SK-N-SH treated with all-trans-retinoic acid at 6 μM for 48 hours (cell line): ENCODE measurements around the gene COPE.

Source experiments
- ATAC-seq: fragments of 200-7000 bp; cut with Tn5 transposase; 3 replicates; pipeline ENCODE4 v1.9.1; 2020; ENCODE audit warnings: mild to moderate bottlenecking, moderate library complexity
- ARNTL ChIP-seq: fragments of 450-650 bp; formaldehyde crosslinking; IDR thresholded peaks from 2 replicates; pipeline ENCODE4 v1.5.0; 2020; ENCODE audit warnings: low read depth, mild to moderate bottlenecking, moderate library complexity, borderline replicate concordance
- BACH2 ChIP-seq: fragments of 250-450 bp; sonication (Bioruptor Pico); IDR thresholded peaks from 2 replicates; pipeline ENCODE4 v1.9.0; 2021; ENCODE audit warnings: mild to moderate bottlenecking, borderline replicate concordance
- CSDC2 ChIP-seq: fragments of 250-450 bp; sonication (Bioruptor Pico); IDR thresholded peaks from 2 replicates; pipeline ENCODE4 v1.5.0; 2020; ENCODE audit warnings: mild to moderate bottlenecking, moderate library complexity
- ESRRG ChIP-seq: fragments of 250-450 bp; sonication (Bioruptor Pico); IDR thresholded peaks from 2 replicates; pipeline ENCODE4 v1.6.1; 2021; ENCODE audit warnings: mild to moderate bottlenecking
- GLIS3 ChIP-seq: fragments of 250-450 bp; sonication (Bioruptor Pico); IDR thresholded peaks from 2 replicates; pipeline ENCODE4 v1.5.0; 2020; ENCODE audit warnings: mild to moderate bottlenecking, moderate library complexity
- ISL1 ChIP-seq: fragments of 250-450 bp; sonication (Bioruptor Pico); IDR thresholded peaks from 2 replicates; pipeline ENCODE4 v2.1.2; 2022; ENCODE audit warnings: mild to moderate bottlenecking, moderate library complexity
- OSR1 ChIP-seq: fragments of 250-450 bp; sonication (Bioruptor Pico); IDR thresholded peaks from 2 replicates; pipeline ENCODE4 v1.8.0; 2022; ENCODE audit warnings: moderate library complexity, mild to moderate bottlenecking, inconsistent platforms
- PPARA ChIP-seq: fragments of 250-450 bp; sonication (Bioruptor Pico); IDR thresholded peaks from 2 replicates; pipeline ENCODE4 v1.5.0; 2020; ENCODE audit warnings: mild to moderate bottlenecking, borderline replicate concordance
- SNAI2 ChIP-seq: fragments of 250-450 bp; sonication (Bioruptor Pico); IDR thresholded peaks from 2 replicates; pipeline ENCODE4 v1.5.0; 2020; ENCODE audit warnings: mild to moderate bottlenecking, moderate library complexity
- TCF4 ChIP-seq: fragments of 250-450 bp; sonication (Bioruptor Pico); IDR thresholded peaks from 2 replicates; pipeline ENCODE4 v1.8.0; 2021; ENCODE audit warnings: mild to moderate bottlenecking, moderate library complexity, borderline replicate concordance
- TOX ChIP-seq: fragments of 250-450 bp; sonication (Bioruptor Pico); IDR thresholded peaks from 2 replicates; pipeline ENCODE4 v1.8.0; 2021; ENCODE audit warnings: mild to moderate bottlenecking, moderate library complexity, borderline replicate concordance
- ZC3H10 ChIP-seq: fragments of 250-450 bp; sonication (Bioruptor Pico); IDR thresholded peaks from 2 replicates; pipeline ENCODE4 v1.5.1; 2021; ENCODE audit warnings: mild to moderate bottlenecking, moderate library complexity
- ZFP3 ChIP-seq: fragments of 250-450 bp; sonication (Bioruptor Pico); IDR thresholded peaks from 2 replicates; pipeline ENCODE4 v1.5.0; 2020; ENCODE audit warnings: mild to moderate bottlenecking, moderate library complexity
- ZFP30 ChIP-seq: fragments of 450-650 bp; formaldehyde crosslinking; IDR thresholded peaks from 2 replicates; pipeline ENCODE4 v1.5.0; 2022; ENCODE audit warnings: mild to moderate bottlenecking, moderate library complexity
- ZNF70 ChIP-seq: fragments of 450-650 bp; formaldehyde crosslinking; IDR thresholded peaks from 2 replicates; pipeline ENCODE4 v1.5.0; 2020; ENCODE audit warnings: mild to moderate bottlenecking, moderate library complexity
- ZNF8 ChIP-seq: fragments of 450-650 bp; formaldehyde crosslinking; IDR thresholded peaks from 2 replicates; pipeline ENCODE4 v1.5.0; 2020; ENCODE audit warnings: mild to moderate bottlenecking, moderate library complexity
- TF ChIP-seq, protein P1 (sequence below): fragments of 250-450 bp; sonication (Bioruptor Pico); IDR thresholded peaks from 2 replicates; pipeline ENCODE4 v1.8.0; 2021; ENCODE audit warnings: low read depth, mild to moderate bottlenecking, moderate library complexity, borderline replicate concordance
- TF ChIP-seq, protein P2 (sequence below): fragments of 250-450 bp; sonication (Bioruptor Pico); IDR thresholded peaks from 2 replicates; pipeline ENCODE4 v1.8.0; 2020; ENCODE audit warnings: mild to moderate bottlenecking, moderate library complexity, borderline replicate concordance
- TF ChIP-seq, protein P3 (sequence below): fragments of 250-450 bp; sonication (Bioruptor Pico); IDR thresholded peaks from 2 replicates; pipeline ENCODE4 v1.5.1; 2020; ENCODE audit warnings: low read depth, mild to moderate bottlenecking, moderate library complexity
- TF ChIP-seq, protein P4 (sequence below): fragments of 250-450 bp; sonication (Bioruptor Pico); IDR thresholded peaks from 2 replicates; pipeline ENCODE4 v1.5.1; 2021; ENCODE audit warnings: mild to moderate bottlenecking, moderate library complexity
- TF ChIP-seq, protein P5 (sequence below): fragments of 250-450 bp; sonication (Bioruptor Pico); IDR thresholded peaks from 2 replicates; pipeline ENCODE4 v1.5.0; 2020; ENCODE audit warnings: mild to moderate bottlenecking, moderate library complexity

The COPE gene

DNA sequence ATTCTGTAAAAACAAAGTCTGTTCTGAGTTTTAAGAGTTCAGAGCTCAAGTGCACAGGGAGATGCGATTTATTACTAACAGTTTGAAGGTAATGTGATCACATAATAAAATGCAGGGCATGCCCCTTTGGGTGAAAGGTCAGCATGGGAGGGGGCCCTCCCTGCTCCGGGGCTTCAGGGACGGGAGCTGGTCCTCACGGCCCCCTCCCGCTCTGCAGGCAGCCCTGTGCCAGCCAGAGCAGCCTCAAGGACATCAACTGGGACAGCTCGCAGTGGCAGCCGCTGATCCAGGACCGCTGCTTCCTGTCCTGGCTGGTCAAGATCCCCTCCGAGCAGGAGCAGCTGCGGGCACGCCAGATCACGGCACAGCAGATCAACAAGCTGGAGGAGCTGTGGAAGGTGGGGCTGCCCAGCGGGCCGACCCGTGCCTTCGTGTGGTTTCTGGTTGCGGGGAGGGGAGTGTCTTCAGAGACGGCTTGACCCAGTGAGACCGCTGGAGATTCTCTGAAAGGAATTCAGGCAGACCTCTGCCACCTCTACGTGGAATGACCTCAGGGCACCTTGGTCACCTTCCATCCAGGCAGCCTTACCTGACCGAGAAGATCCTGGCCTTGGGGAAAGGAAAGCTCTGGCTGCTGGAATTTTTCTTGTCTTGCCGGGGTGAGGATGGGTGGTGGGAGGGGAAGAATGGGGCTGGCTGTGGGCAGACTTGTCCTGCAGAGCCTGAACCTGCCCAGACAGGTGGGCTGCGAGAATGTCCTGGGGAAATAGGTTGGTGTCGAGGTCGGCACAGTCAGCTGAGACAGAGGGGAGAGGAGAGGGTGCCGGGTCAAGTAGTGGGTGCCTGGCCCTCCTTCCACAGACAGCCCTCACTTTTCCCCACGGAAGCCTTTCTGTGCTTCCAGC is 68.5 kb downstream of the COPE start:
- no peak for TF ChIP-seq TCF4 (CRISPR knock-in tag)
- TF ChIP-seq, protein P1, sequence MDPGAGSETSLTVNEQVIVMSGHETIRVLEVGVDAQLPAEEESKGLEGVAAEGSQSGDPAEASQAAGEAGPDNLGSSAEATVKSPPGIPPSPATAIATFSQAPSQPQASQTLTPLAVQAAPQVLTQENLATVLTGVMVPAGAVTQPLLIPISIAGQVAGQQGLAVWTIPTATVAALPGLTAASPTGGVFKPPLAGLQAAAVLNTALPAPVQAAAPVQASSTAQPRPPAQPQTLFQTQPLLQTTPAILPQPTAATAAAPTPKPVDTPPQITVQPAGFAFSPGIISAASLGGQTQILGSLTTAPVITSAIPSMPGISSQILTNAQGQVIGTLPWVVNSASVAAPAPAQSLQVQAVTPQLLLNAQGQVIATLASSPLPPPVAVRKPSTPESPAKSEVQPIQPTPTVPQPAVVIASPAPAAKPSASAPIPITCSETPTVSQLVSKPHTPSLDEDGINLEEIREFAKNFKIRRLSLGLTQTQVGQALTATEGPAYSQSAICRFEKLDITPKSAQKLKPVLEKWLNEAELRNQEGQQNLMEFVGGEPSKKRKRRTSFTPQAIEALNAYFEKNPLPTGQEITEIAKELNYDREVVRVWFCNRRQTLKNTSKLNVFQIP: no peak
- TF ChIP-seq, protein P2, sequence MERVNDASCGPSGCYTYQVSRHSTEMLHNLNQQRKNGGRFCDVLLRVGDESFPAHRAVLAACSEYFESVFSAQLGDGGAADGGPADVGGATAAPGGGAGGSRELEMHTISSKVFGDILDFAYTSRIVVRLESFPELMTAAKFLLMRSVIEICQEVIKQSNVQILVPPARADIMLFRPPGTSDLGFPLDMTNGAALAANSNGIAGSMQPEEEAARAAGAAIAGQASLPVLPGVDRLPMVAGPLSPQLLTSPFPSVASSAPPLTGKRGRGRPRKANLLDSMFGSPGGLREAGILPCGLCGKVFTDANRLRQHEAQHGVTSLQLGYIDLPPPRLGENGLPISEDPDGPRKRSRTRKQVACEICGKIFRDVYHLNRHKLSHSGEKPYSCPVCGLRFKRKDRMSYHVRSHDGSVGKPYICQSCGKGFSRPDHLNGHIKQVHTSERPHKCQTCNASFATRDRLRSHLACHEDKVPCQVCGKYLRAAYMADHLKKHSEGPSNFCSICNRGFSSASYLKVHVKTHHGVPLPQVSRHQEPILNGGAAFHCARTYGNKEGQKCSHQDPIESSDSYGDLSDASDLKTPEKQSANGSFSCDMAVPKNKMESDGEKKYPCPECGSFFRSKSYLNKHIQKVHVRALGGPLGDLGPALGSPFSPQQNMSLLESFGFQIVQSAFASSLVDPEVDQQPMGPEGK (CRISPR knock-in tag): no peak
- TF ChIP-seq TOX: no peak
- TF ChIP-seq ARNTL: no peak
- TF ChIP-seq, protein P3, sequence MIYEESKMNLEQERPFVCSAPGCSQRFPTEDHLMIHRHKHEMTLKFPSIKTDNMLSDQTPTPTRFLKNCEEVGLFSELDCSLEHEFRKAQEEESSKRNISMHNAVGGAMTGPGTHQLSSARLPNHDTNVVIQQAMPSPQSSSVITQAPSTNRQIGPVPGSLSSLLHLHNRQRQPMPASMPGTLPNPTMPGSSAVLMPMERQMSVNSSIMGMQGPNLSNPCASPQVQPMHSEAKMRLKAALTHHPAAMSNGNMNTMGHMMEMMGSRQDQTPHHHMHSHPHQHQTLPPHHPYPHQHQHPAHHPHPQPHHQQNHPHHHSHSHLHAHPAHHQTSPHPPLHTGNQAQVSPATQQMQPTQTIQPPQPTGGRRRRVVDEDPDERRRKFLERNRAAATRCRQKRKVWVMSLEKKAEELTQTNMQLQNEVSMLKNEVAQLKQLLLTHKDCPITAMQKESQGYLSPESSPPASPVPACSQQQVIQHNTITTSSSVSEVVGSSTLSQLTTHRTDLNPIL: no peak
- TF ChIP-seq BACH2 (CRISPR knock-in tag): no peak
- TF ChIP-seq, protein P4, sequence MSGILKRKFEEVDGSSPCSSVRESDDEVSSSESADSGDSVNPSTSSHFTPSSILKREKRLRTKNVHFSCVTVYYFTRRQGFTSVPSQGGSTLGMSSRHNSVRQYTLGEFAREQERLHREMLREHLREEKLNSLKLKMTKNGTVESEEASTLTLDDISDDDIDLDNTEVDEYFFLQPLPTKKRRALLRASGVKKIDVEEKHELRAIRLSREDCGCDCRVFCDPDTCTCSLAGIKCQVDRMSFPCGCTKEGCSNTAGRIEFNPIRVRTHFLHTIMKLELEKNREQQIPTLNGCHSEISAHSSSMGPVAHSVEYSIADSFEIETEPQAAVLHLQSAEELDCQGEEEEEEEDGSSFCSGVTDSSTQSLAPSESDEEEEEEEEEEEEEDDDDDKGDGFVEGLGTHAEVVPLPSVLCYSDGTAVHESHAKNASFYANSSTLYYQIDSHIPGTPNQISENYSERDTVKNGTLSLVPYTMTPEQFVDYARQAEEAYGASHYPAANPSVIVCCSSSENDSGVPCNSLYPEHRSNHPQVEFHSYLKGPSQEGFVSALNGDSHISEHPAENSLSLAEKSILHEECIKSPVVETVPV (CRISPR knock-in tag): no peak
- no peak for TF ChIP-seq ISL1 (CRISPR knock-in tag)
- TF ChIP-seq ZC3H10 (CRISPR knock-in tag): no peak
- no peak for TF ChIP-seq SNAI2 (CRISPR knock-in tag)
- TF ChIP-seq ESRRG (CRISPR knock-in tag): no peak
- no peak for TF ChIP-seq OSR1 (CRISPR knock-in tag)
- no peak for TF ChIP-seq CSDC2
- TF ChIP-seq ZNF8 (CRISPR knock-in tag): no peak
- TF ChIP-seq GLIS3 (CRISPR knock-in tag): no peak
- no peak for TF ChIP-seq ZNF70 (CRISPR knock-in tag)
- TF ChIP-seq ZFP30 (CRISPR knock-in tag): no peak
- no peak for TF ChIP-seq ZFP3 (CRISPR knock-in tag)
- TF ChIP-seq, all 23 proteins: peak for 0
- no peak for ATAC-seq

DNA sequence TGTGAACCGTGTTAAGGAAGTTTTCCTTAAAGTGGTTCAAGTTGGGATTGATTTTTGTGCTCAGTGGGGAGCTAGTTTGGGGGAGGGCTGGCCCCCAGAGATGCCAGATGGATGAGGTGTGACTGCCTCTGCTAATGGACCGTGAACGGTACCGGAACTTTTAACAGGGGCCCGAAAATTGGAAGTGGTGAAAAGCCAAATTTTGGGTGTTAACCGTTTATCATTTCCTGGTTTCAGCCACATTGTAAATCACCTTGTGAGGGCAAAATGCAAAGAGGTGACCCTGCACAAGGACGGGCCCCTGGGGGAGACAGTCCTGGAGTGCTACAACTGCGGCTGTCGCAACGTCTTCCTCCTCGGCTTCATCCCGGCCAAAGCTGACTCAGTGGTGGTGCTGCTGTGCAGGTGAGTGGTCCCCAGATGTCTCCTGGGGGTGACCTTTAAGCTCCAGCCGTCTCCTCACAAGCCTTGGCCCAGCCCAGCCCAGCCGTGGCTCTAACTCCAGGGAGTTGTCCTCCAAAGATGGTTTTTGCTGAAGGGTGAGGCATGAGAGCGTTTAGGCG is 69.3 kb downstream of the COPE start:
- TF ChIP-seq SNAI2 (CRISPR knock-in tag) (no peak), ZNF70 (CRISPR knock-in tag) (no peak), CSDC2 (no peak), BACH2 (CRISPR knock-in tag) (no peak), OSR1 (CRISPR knock-in tag) (no peak), ZFP3 (CRISPR knock-in tag) (no peak), ZC3H10 (CRISPR knock-in tag) (no peak), ISL1 (CRISPR knock-in tag) (no peak), PPARA (CRISPR knock-in tag) (no peak), GLIS3 (CRISPR knock-in tag) (no peak)
- TF ChIP-seq, protein P5, sequence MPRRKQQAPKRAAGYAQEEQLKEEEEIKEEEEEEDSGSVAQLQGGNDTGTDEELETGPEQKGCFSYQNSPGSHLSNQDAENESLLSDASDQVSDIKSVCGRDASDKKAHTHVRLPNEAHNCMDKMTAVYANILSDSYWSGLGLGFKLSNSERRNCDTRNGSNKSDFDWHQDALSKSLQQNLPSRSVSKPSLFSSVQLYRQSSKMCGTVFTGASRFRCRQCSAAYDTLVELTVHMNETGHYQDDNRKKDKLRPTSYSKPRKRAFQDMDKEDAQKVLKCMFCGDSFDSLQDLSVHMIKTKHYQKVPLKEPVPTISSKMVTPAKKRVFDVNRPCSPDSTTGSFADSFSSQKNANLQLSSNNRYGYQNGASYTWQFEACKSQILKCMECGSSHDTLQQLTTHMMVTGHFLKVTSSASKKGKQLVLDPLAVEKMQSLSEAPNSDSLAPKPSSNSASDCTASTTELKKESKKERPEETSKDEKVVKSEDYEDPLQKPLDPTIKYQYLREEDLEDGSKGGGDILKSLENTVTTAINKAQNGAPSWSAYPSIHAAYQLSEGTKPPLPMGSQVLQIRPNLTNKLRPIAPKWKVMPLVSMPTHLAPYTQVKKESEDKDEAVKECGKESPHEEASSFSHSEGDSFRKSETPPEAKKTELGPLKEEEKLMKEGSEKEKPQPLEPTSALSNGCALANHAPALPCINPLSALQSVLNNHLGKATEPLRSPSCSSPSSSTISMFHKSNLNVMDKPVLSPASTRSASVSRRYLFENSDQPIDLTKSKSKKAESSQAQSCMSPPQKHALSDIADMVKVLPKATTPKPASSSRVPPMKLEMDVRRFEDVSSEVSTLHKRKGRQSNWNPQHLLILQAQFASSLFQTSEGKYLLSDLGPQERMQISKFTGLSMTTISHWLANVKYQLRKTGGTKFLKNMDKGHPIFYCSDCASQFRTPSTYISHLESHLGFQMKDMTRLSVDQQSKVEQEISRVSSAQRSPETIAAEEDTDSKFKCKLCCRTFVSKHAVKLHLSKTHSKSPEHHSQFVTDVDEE: no peak
- TF ChIP-seq, protein P2 (CRISPR knock-in tag): no peak
- ATAC-seq: no peak
